Right ventricle myocardium superior (tissue), 1 donor: ENCODE results near the gene TAF3. TPM values are rescaled to one million over a fixed set of nuclear protein-coding genes. Genes with fewer than 3 reads are reported as not detected.
"Not testable (repeated sequence)": the region's sequence is repeated elsewhere in the genome, so short reads cannot be mapped to it uniquely, and the experiment has no call there.

Experiments
- ATAC-seq: fragments of 200-7000 bp; cut with Tn5 transposase; one replicate; pipeline ENCODE4 v1.9.1; 2020; ENCODE audit warnings: mild to moderate bottlenecking; ENCODE audit not compliant: poor library complexity
- DNase-seq: peaks from one replicate; pipeline ENCODE4 v3.0.0-alpha.2; 2020
- intact Hi-C: fragments of 100-400 bp; cut with DNase I; formaldehyde crosslinking; loops from one replicate; pipeline ENCODE4 v1.11.2; 2022
- total RNA-seq: library from RNA; stranded (reverse); fragmentation: NEBNext Ultra II Directional; extraction: Animal tissue kit (Norgen Biotek cat#: 25700); gene quantifications from one replicate; pipeline ENCODE4 v1.2.1, GENCODE V29; 2021
- donor health status: DM: no; HTN: yes; CAD: no; lungs with severe emphysema.

TAF3 gene
- total RNA-seq, 1 donor from 2014 or later = 10.4 TPM

GRCh38 chr10:7808686-7809267 is 9.5 kb upstream of the TAF3 start:
- intact Hi-C loops = no loop called here
- ATAC-seq (no peak), DNase-seq (no peak)

DNA sequence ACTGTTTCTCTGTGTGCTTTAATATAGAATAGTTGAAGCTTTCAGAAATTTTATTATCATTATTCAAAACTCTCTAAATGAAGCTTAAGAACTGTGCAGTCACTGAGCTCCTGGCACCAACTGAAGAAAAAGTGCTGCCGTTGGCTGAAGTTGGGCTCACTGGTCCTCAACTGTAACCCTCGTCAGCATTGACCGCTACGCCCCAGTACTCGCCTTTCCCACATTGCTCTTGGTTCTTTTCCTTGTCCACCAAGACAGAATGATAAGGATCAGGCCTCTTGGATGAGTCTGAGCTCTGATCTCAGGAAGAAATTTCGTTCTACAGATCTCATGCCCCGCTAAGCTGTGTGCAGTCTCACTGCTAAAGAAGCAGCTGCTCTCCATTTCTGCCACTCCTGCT is 7.9 kb upstream of the TAF3 start:
- ATAC-seq = no peak
- DNase-seq = no peak
- intact Hi-C loops = no loop called here

DNA sequence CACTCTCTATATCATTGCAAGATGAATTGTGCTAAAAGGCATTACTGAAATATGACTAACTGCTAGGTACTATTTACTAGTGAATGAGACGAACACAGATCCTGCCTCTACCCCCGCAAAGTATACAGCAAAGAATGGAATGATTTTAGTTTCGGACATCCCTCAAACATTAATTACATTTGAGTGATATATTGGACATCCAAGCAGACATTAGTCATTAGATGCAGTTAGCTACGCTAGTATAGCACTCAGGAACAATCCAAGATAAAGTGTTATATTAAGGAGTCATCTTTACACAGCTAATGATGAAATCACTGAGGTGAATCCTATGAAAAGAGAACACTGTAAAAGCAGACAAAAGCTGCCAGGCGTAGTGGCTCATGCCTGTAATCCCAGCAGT is 7.3 kb upstream of the TAF3 start:
- DNase-seq = no peak
- intact Hi-C loops = no loop called here
- no peak for ATAC-seq

DNA sequence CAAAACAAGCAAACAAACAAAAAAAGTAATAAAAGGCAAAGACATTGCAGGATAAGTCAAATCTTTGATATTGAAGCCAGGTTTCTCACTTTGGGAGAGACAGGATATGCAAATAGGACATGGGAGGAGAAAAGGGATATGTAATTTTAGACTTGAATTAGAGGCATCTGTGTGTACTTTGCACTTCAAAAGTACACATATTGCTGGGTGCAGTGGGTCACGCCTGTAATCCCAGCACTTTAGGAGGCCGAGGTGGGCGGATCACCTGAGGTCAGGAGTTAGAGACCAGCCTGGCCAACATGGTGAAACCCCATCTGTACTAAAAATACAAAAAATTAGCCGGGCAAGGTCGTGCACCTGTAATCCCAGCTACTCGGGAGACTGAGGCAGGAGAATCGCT is 6.6 kb upstream of the TAF3 start:
- intact Hi-C loops, DNase-seq, ATAC-seq: not testable (repeated sequence)

DNA sequence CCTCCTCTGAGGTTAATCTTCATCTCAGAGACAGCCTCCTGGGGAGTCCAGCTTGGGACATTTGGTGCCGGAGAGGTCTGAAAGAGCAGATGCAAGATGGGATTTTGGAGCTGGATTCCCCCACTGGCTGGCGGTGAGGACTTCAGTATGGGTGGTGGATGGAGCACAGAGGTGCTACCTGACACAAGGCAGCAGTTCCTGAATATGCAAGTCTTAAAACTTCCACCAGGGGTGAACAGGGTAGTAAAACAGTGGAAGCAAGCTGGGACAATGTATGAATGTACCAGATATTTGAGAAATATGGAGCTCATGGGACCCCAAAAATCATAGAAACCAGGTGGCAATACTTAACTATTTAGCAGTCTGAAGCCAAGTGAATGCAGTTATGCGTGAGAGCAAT is 4.8 kb upstream of the TAF3 start:
- intact Hi-C loops = no loop called here
- no peak for ATAC-seq
- DNase-seq = no peak

GRCh38 chr10:7817576-7817975 is 729 bp upstream of the TAF3 start:
- DNase-seq (no peak), ATAC-seq (no peak)
- intact Hi-C loops = no loop called here

- intact Hi-C loops = no loop called here
- no peak for DNase-seq
- ATAC-seq = peak; percentile 3
Observed at GRCh38 chr10:7817984-7818294, 366 bp upstream of the TAF3 start.

GRCh38 chr10:7819121-7819460 is 786 bp downstream of the TAF3 start:
- intact Hi-C loops = no loop called here
- DNase-seq = peak; percentile 62
- peak; percentile 78 for ATAC-seq

DNA sequence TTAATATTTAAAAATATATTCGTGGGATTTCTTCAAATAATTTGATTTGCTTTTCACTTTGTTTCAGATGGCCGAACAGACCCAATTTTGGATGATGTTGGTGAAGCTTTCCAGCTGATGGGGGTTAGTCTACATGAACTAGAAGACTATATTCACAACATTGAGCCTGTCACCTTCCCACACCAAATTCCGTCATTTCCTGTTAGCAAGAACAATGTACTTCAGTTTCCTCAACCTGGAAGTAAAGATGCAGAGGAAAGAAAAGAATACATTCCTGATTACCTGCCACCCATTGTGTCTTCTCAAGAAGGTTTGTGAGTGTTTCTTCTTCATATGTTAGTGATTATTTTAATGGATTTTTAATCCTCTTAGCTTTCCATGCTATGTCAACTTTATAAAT is 5.9 kb downstream of the TAF3 start:
- intact Hi-C loops = no loop called here
- DNase-seq (no peak), ATAC-seq (no peak)

DNA sequence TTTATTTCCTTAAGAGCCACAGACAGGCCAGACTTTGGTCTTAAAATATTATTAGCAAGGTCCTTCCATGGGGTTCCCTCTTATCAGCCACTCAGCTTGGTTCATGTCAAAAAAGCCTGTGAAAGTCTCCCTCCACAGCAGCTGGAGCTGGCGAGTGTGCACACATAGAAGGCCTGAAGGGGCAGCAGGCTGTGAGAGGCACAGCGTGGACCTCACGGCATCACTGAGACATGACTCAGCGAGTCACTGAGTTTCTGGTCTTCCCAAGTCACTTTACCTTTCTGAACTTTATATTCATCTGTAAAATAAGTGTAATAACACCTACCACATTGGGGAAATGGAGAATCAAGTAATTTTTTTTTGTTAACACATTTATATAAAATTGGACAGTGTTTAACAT is 8.7 kb downstream of the TAF3 start:
- DNase-seq = no peak
- intact Hi-C loops = no loop called here
- peak; percentile 67 for ATAC-seq

- intact Hi-C loops = no loop called here
- DNase-seq = no peak
- no peak for ATAC-seq
Observed at GRCh38 chr10:7829289-7829834, 11.1 kb downstream of the TAF3 start.

DNA sequence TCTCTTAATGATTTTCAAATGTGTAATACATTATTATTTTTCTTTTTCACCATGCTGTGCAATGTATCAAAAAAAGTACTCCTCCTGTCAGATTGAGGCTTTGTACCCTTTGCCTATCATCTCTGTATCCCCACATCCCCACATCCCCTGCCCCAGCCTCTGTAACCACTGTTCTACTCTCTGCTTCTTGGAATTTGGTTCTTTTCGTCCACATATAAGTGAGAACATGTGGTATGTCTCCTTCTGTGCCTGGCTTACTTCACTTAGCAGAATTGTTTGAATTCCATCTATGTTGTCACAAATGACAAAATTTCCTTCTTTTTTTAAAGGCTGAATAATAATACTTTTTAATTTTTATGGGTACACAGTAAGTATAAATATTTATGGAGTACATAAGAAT is 13.8 kb downstream of the TAF3 start:
- ATAC-seq (no peak), DNase-seq (no peak)
- intact Hi-C loops = no loop called here

DNA sequence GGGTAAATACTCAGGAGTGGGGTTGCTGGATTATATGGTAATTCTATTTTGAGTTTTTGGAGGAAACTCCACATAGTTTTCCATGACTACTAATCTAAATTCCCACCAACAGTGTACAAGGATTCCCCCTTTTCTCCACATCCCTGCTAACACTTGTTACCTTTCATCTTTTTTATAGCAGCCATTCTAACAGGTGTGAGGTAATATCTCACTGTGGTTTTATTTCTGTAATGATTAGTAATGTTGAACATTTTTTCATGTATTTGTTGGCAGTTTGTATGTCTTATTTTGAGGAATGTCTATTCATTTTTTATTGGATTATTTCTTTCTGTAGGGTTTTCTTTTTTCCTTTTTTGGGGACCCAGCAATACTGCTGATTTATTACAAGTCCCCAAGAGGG is 14.9 kb downstream of the TAF3 start:
- no peak for DNase-seq
- ATAC-seq = no peak
- intact Hi-C loops = no loop called here

- no peak for DNase-seq
- intact Hi-C loops = no loop called here
- ATAC-seq = no peak
Observed at GRCh38 chr10:7834262-7834661, 16.0 kb downstream of the TAF3 start.

DNA sequence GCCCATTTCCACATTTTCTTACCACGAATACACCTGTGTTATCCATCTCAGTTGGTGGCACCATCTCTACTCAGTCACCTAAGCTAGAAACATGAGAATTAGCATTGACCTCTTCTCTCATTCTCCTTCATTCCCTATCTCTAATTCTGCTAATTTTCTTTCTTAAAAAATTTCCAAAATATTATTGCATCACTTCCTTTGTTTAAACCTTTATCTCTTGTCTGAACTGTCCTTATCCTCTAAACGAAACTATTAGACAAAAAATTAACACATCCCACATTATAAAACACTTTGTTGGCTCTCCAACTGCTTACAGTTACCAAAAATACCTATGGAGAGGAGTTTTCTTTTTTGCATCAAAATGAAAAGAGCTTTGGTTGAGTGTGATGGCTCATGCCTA is 18.3 kb downstream of the TAF3 start:
- ATAC-seq (no peak), DNase-seq (no peak)
- intact Hi-C loops = no loop called here

DNA sequence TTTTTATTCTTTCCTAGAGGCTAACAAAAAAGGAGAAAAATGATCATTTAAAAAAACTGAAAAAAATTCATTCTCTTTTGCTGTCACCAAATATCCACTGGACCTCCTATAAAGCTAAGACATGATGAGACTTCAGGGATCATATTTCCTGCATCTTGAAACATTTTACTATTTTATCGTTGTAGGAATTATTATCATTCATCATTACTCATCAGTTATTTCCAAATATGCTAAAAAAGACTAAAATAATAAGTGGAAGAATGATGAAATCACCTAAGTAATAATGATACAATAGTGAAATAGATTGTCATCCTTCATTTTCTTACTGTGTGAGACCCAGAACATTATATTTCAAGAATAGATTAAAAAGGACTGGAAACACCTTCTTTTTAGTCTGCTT is 28.3 kb downstream of the TAF3 start:
- intact Hi-C loops = no loop called here
- DNase-seq (no peak), ATAC-seq (no peak)

DNA sequence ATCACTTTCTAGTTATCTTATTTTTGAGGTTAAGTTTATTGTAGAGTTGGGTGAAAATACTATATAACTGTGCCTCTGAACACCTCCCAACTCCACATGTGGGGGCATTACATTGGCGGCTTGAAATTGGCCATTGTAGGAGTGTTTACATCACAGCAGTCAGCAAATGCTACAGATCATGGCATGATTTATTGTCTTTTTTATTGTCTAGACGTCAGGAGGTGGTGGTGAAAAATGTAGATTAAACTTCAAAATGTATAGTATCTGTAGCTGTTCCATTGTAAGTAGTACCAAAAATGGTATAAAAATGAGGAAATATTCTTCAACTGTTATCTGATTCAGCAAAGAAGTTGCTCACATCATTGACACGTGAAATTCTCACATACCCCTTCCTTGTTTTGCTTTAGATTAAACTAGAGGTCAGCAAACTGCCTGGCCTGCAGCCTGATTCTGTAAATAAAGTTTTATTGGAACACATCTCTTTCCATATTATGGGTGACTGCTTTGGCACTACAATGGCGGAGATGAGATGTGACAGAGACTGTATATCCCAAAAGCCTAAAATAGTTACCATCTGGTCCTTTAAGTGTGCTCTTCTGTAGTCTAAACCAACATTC is 35.0 kb downstream of the TAF3 start:
- intact Hi-C loops = no loop called here
- DNase-seq (no peak), ATAC-seq (no peak)

- intact Hi-C loops = no loop called here
- ATAC-seq (no peak), DNase-seq (no peak)
Observed at GRCh38 chr10:7853890-7854289, 35.6 kb downstream of the TAF3 start.

DNA sequence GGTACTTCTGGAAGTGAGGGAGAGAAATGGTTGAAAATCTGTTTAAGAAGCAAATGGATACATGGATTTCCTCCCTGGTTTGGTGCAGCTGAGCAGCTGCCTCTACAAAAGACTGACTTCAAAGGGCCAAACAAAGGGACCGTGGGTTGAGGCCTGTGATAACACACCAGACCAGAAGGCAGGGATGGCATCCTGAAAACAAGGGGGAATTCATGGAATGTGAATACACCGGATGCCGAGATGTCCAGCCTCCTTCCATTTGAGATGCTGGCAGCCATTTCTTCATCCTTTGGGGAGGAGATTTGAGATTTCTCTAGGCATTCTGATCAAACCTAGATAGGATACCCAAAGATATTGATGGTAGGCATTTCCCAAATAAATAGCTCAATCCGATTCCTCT is 36.9 kb downstream of the TAF3 start:
- DNase-seq (no peak), ATAC-seq (no peak)
- intact Hi-C loops = no loop called here

- intact Hi-C loops = no loop called here
- DNase-seq (no peak), ATAC-seq (no peak)
Observed at GRCh38 chr10:7856678-7857077, 38.4 kb downstream of the TAF3 start.

DNA sequence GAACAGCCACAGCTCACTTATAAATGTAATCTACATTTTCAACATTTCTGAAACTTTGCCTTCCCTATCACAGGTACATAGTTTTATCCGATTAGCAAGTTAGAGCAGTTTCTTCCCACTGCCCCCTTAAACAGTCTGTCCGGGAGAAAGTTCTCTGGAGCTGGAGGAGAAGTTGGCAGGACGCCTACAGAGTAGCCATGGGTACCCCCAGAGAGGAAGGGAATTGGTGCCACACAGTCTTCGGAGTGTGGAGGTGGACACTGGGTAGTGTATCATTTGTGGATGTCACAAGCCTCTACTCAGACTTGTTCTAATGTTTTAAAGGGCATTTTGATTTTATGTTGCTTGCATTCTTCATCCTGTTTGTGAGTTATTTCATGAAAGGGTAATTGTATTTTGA is 39.0 kb downstream of the TAF3 start:
- DNase-seq = no peak
- intact Hi-C loops = no loop called here
- no peak for ATAC-seq
